ENCODE measurements around the gene SH2D5.

DNA sequence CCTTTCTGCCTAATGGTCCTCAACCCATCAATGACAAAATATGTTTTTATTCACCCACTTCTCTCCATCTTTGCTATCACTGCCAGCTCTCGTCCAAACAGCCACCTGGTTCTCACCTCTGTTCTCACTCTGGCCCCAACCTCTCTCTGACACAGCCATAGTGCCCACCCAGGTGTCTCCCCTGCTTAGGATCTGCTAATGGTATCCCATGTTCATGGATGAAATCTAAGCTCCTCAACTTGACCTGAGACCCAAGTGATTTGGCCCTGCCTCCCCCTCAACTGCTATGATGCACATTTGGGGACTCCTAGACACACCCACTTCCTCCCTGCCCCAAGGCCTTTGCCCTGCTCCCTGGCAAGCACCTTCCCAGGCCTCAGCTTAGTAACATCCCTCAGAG lies 40.6 kb downstream of the SH2D5 start:
- TF ChIP-seq, protein P1, sequence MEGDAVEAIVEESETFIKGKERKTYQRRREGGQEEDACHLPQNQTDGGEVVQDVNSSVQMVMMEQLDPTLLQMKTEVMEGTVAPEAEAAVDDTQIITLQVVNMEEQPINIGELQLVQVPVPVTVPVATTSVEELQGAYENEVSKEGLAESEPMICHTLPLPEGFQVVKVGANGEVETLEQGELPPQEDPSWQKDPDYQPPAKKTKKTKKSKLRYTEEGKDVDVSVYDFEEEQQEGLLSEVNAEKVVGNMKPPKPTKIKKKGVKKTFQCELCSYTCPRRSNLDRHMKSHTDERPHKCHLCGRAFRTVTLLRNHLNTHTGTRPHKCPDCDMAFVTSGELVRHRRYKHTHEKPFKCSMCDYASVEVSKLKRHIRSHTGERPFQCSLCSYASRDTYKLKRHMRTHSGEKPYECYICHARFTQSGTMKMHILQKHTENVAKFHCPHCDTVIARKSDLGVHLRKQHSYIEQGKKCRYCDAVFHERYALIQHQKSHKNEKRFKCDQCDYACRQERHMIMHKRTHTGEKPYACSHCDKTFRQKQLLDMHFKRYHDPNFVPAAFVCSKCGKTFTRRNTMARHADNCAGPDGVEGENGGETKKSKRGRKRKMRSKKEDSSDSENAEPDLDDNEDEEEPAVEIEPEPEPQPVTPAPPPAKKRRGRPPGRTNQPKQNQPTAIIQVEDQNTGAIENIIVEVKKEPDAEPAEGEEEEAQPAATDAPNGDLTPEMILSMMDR (conservative IDR thresholded peaks at IDR 0.05; ENCODE audit: low read depth, low read length) = no peak
- no peak for TF ChIP-seq EZH2 (IDR thresholded peaks at IDR 0.05; ENCODE audit: low read length, unreplicated experiment)
